Activated CD4-positive, alpha-beta T cell treated with anti-CD3 and anti-CD28 coated beads for 48 hours (primary cell): ENCODE measurements around the gene DGKK.

Experiments
- DNase-seq: peaks from one replicate; pipeline ENCODE4 v3.0.0-alpha.2; 2020

Gene DGKK, protein sequence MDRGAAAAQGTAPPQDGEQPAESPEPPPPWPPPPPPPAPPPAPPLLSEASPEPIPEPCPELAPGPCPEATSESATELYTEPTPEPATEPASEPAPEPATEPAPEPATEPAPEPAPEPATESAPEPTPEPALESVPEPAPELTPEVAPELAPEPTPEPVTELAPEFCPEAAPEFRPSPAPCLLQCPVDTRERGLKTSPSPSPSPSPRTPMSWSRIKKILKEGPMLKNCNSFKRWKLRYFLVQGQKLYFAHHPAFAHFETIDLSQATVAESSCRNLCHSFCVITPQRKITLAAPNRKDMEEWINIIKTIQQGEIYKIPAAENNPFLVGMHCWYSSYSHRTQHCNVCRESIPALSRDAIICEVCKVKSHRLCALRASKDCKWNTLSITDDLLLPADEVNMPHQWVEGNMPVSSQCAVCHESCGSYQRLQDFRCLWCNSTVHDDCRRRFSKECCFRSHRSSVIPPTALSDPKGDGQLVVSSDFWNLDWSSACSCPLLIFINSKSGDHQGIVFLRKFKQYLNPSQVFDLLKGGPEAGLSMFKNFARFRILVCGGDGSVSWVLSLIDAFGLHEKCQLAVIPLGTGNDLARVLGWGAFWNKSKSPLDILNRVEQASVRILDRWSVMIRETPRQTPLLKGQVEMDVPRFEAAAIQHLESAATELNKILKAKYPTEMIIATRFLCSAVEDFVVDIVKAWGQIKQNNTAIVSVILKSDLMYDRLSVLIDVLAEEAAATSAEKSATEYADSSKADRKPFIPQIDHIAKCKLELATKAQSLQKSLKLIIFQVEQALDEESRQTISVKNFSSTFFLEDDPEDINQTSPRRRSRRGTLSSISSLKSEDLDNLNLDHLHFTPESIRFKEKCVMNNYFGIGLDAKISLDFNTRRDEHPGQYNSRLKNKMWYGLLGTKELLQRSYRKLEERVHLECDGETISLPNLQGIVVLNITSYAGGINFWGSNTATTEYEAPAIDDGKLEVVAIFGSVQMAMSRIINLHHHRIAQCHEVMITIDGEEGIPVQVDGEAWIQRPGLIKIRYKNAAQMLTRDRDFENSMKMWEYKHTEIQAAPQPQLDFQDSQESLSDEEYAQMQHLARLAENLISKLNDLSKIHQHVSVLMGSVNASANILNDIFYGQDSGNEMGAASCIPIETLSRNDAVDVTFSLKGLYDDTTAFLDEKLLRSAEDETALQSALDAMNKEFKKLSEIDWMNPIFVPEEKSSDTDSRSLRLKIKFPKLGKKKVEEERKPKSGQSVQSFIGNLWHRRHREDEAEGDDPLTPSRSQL

DNA sequence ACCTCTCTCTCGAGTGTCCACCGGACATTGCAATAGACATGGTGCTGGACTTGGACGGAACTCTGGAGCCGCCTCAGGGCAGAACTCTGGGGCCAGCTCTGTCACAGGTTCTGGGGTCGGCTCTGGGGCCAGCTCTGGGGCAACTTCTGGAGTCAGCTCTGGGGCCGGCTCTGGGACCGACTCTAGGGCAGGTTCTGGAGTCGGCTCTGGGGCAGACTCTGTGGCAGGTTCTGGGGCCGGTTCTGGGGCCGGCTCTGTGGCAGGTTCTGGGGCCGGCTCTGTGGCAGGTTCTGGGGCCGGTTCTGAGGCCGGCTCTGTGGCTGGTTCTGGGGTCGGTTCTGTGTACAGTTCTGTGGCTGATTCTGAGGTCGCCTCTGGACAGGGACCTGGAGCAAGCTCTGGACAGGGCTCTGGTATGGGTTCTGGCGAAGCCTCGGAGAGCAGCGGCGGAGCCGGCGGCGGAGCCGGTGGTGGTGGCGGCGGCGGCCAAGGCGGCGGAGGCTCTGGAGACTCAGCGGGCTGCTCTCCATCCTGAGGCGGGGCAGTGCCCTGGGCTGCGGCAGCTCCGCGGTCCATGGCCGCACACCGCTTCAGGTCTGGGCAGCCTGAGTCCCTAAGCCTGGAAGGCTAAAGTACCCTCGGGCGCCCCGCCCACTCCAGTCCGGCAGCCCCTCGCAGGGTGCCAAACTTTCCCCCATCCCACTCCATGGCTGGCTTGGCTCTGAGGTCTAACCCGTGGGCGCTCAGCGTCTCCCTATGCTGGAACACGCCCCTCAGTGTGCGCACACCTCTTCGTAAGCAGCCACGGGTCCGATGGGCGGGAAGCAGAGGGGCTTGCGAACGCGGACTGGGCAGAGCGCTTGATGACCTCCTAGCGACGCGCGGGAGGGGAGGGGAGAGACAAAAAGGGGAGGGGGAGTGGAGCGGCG is at the start of gene DGKK:
DGKK (minus strand) TSS at position 723 of the 929 bp plus-strand sequence; CDS start at position 576, 147 bp downstream.
- DNase-seq = no peak

DNA sequence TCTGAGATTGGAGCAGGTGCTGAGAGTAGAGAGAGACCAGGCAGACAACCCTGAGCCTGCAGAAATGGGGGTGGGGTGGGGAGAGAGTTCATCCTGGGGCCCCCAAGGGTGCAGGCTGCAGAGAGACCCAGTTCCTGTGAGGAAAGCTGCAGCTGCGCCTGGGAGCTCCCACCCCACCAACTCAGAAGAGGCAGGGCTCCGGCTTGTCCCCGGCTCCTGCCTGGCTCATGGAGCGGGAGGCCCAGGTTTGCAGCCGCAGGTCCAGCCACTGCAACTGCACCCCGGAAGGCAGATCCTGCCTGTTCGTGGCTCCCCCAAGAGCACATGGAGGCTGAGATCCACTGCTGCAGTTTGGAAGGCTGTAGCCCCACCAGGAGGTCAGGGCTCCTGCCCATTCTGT is 44.2 kb upstream of the DGKK start:
- DNase-seq = no peak

DNA sequence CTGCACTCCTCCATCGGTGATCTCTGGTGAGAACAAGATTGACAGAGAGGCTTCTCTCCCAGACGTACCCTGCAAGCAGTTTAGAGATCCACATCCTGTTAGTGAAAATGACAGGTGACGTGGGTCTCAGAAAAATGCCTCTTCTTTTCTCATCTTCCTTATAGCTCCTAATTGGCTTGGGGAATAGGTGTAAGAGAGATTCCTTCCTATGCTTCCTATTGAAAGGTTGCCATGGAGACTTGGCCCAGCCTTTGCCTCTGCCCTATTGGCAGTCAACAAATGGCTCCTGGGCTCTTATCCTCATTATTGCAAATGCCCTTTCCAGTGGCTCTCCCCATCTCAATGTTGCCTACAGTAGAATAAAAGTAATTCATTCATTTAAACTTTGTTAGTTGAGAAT is 26.5 kb upstream of the DGKK start:
- no peak for DNase-seq

DNA sequence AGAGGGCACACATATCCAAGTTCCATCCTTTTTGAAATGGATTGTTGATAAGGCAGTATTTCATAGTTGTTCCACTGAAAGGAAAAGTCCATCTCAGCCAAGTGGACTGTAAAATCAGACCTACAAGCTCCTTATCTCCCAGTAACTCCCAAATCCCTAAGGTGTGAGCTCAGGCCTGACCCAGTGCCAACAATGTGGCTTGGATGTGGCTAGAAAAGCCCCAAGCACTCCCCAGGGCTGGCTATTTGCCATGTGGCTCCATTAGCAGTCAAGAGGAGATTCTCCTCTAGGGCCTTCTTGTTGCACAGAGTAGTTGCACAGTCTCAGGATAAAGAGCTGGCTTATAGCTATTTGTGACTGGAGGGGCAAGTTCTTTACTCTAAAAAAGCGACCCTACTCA is 25.0 kb upstream of the DGKK start:
- DNase-seq = no peak

DNA sequence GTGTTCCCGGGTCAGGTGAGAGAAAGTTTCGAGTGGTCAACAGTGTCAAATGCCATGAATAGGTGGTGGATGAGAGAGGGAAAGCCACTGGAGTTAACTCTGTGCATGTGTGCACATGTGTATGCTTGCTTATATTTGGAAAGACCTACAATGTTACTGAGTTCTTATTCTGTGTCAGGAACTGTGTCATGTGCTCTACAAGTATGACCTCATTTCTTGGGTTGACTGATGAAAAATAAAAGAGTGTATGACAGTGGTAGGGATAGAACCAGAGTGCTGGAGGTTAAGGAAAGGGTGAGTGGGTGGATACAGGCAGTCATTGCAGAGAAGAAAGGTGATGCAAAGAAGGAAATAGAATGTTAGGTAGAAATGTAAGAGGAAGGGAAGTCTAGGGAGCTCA is 22.1 kb upstream of the DGKK start:
- no peak for DNase-seq

DNA sequence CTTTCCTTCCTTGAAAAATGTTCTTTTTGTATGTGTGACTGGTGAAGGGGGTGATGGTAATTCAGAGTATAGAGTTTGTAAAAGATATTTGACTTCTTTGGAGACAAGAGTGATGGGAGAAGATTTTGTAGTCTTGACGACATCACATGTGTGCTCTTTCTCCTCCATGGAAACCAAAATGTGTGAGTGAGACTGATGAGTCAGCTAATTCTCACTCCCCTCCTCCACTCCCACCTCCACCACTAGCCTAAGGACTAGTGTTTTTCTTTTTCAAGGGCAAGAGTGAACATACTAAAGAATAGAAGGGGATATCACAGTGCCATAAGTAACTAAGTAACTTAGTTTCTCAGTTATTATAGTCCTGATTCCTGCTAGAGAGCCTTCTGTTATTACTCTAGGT is 14.0 kb upstream of the DGKK start:
- no peak for DNase-seq

DNA sequence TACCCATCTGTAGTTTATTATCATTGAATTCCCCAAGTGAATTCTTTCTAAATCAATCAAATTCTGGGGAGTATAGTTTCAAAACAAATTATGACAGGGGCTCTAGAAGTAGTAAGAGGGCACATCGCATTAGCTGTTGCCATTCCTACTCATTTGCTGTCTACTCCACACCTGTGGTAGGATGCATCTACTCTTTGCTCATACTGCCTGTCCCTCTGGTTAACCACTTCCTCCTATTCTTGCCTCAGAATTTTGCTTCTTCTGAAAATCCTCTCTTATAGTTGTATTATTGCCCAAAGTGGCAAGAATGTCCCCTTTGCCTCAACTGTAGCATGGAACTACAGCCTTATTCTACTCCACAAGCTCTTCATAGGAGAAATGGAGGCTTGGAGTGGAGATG is 12.7 kb upstream of the DGKK start:
- no peak for DNase-seq

DNA sequence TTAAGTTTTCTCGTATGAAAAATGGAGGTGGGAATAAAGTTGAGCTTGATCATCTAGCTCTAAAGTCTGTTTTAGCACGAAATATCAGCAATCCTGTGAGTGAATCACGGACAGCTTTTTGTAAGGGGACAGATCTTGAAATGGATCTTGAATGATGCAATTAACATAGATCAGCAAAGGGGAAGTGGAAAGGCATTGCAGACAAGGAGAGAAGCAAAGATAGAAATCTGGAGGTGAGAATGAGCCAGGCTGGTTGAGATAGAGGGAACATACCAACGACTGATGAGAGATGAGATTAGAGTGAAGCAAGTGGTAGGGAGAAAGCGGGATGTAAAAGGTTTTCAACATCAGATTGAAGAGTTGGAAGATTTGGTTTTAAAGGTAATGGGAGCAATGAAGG is 4.6 kb upstream of the DGKK start:
- no peak for DNase-seq

DNA sequence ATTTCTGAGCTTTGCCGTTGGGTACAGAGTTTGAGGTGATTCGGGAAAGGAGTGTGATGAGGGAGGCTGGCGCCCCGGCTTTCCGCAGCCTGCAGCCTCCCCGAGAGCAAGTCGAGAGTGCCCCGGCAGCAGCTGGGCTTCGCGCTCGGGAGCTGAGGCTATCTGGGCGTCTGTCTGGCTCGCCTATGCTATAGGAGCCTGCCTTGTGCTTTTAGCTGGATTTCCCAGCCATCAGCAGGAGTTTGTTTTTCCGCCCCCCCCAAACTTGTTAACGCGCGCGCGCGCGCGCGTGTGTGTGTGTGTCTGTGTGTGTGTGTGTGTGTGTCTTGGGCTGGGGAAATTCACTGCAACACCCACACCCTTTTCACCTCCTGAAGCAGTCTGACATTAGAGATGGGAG is 765 bp upstream of the DGKK start:
- no peak for DNase-seq

DNA sequence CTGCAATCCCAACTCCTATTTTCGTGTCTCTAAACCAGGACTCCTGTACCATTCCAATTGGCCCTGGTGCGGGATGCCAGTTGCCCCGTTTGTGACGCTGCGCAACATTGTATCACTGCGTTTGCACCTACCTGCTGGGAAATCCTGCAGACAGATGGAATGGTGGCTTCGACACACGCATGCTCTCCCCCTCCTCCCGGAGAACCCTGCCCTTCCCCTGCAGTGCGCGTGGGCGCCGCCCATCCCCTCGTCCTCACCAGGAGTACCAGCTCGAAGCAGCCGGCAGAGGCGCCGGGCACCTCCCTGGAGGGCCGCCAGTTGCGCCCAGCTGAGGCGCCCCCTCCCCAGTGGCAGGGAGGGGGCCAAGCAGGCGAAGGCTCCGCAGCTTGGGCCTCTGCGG is 1.4 kb downstream of the DGKK start:
- DNase-seq = no peak

DNA sequence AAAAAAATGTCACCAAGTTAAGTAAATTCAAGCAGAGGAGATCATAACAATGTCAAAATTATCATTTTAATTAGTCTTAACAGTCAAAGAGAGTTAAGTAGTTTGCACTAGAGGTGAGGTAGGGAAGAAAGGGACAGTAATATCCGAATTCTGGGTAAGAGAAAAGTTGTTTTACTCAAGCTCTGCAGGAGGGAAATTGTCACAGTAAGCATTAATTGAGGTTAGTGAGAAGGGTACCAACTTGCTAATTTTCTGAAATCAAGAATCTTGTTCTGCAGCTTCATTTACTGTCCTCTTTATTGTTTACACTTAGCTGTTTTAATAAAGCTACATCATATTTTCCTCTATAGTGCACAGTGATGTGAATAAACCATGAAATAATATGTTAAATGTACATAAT is 11.0 kb downstream of the DGKK start:
- no peak for DNase-seq

DNA sequence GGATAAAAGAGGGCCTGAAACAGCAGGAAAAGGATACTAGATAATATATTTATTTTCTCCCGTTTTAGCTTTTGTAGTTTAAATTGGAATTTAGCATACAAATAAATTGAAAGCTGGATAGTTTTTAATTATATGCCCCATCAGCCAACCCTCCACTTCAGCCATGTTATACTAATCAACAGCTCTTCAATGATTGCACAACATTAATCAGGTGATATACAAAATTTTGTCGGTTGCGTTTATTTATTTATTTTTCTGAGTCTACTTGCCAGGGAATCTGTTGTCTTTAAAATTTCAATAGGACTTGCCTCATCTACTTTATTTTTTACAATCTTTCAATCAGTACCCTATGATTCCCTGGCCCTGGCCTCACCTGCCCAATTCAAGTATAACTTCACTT is 12.1 kb downstream of the DGKK start:
- DNase-seq = no peak

DNA sequence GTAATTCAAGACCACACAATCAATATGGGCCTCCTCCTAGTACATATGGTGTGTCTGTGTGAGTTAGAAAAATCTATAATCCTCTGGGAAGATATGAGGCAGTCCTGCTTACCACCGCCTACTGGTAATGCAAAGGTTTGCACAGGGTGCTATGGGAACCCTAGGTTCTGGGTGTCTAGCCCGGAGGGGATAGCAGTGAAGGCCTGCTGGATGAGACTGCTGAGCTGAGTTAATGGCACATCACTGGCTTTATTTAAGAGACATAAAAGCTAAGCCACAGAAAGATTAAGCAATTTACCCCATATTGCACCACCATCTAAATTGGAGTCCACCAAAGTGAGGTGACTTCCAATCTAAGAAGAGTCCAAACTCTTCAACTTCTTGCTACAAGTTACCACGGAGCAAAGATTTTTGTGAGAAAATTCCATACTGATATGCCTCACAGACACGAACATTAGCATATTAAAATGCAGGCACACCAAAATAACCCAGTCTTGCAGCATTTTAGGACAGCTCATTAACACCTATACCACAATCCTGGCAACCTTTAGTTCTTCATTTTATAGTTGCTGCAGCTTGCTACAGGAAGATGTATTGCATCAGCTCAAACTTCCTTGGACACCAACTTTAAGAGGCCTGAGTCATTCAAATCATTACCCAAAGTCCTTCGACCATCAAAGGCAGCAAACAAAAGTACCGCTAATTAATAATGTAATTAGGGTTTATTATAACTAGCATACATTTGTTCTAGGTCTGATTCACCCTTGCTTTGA is 13.7 kb downstream of the DGKK start:
- DNase-seq = no peak

DNA sequence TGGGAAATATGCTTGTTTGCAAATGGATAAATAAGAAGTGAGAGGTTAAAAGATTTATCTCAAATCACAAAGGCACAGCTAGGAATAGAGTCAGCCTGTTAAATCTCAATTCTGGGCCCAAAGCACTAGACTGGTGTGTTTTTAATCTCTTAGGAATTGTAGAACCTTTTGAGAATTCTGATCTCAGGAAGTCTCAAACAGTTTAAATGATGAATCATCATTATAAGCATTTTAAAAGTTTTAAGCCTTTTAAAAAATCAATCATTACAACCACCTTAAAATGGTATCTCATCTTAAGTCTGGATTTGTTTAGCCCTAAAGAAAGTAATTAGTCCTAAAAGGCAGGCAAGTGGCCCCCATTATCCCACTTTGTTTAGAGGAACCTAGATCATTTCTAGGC is 17.8 kb downstream of the DGKK start:
- no peak for DNase-seq

DNA sequence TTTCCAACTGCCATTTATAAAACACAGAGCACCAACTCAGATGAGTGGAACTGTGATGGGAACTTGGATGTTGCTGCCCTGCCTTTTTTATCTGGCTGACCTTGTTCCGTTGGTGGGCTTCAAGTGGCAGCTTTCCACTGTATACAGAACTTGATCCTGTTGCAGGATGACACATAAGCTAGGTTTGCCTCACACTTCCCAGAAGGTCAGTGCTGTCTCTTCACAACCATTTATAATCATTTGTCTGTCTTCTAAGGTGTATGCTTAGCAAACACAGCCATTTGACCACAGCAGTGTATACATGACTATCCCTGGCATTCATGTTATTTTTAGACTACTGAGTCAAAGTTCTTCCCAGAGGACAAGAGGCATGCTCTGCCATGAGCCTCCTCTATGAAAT is 20.3 kb downstream of the DGKK start:
- DNase-seq = no peak

DNA sequence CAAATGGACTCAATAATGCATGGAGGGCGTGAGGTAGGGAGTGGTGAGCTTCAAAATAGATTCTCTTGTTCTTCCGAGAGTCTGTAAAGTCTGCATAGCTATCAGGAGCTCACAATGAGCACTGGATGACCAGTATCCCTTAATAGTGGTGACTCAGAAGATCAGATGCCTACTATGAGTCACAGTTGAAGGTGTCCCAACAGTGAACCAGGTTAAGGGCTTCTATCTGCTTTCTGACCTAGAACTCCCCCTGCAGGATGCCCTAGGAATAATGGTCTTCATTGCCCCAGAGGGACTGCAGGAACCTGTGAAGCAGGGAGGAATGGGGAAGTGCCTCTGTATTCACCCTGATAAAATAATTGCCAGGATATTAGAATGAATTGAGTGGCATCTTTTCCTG is 22.1 kb downstream of the DGKK start:
- no peak for DNase-seq

DNA sequence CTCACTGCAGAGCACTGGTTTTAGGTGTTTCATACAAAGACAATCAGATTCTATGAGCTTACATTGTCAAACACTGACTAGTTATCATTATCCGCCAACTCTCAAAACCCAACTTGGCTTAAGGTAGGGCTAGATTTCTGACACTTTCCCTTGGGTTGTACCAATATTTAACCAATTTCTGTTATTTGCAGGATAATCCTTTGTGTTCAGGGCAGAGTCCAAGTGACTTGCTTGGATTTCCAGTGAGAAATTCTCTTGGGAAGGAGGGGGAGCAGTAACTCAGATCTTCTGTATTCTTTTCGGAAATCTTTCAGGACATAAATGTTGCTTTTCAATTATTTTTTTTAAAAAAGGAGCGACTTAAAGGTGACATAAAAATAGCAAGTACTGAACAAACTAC is 23.1 kb downstream of the DGKK start:
- DNase-seq = no peak

DNA sequence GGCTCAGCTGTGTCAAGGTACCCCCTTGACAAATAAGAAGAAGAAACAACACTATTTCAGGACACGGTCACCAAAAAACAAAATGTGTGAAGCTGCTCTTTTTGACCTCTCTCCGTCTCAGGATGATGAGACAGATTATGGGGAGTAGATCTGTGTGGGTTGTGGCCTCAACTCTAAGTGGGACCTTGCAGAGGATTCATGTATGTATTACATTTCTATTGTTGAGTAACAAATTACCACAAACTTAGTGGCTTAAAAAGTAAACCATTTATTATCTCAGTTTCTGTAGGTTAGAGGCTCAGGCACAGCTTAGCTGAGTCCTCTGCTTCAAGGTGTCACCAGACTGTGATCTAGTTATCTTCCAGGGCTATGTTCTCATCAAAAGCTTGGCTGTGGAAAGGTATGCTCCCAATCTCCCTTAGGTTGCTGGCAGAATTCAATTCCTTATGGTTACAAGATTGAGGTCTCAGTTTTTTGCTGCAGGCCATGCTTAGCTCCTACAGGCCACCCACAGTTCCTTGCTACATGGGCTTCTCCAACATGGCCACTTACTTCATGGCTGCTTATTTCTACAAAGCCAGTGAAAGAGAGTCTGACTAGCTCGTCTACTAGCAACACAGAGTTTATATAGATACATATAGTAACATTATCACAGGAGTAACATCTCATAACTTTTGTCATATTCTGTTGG is 28.1 kb downstream of the DGKK start:
- DNase-seq = no peak

DNA sequence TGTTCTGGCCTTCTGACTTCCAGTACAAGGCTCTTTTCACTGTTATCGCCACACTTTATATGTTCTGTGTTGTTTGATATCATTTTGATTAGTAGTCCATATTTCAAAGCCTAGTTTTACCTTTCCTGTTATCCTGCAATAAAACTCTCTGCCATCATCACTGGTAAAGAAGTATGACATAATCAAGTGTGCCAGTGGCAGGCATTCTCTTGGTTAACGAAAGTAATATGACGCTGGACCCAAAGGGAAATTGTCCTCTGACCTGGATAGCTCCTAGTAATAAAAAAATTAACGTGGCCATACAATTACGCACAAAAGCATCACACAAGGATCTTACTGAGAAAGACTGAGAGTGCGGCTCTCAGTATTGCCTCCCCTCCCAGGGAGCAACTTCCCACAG is 33.8 kb downstream of the DGKK start:
- DNase-seq = no peak

DNA sequence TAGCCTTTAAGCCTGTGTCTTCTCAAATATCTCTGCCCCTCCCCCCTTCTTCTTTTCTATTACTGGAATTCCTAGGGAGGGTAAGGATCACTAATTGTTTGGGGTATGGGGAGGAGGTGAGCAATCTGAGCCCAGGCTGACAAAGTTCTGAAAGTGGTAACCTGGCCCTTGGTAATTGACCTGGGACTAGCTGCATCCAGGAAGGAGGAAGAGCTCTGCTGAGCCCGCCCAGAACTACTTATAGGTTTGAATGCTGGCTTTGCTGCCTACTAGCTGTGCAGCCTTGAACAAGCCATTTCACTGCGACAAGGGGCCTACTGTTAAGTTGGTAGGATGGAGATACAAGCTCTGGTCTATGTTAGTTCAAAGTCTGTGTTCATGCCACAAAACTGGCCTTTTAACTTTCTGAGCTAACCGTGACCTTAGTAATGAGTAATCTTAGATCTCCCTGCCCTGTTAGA is 37.8 kb downstream of the DGKK start:
- no peak for DNase-seq

DNA sequence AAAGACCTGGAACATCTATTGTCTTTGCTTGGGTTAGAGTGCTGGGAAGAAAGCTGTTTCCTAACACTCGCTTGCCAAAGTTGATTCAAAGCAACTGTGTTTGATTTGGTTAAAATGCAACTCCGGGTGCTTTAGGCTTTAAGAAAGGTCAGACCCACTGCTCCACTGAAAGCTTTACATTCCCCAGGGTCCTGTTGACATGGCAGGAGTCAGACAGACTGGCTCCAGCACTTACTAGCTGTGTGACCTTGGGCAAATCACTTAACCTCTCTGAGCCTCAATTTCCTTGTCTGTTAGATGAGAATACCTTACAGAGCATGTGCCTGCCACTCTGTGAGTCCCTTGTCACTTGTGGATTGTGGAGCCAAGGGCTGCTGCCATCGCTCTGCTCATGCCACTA is 39.0 kb downstream of the DGKK start:
- DNase-seq = no peak
